Lower leg skin (tissue), 3 donors: ENCODE measurements around the gene MLC1.

Experiments
- POLR2A ChIP-seq, 2 donors: fragments of 450-650 bp; IDR thresholded peaks; one replicate each; pipeline ENCODE4 v1.6.1; 2016 to 2017; ENCODE audit warnings: antibody characterized with exemption in 2 of 2, mild to moderate bottlenecking in 1 of 2, moderate library complexity in 1 of 2
- TF ChIP-seq, protein P1 (sequence below), 3 donors: fragments of 450-650 bp; IDR thresholded peaks; one replicate each; pipeline ENCODE4 v1.5.1; 2016; ENCODE audit warnings: antibody characterized with exemption in 3 of 3, mild to moderate bottlenecking in 3 of 3, moderate library complexity in 2 of 3

DNA sequence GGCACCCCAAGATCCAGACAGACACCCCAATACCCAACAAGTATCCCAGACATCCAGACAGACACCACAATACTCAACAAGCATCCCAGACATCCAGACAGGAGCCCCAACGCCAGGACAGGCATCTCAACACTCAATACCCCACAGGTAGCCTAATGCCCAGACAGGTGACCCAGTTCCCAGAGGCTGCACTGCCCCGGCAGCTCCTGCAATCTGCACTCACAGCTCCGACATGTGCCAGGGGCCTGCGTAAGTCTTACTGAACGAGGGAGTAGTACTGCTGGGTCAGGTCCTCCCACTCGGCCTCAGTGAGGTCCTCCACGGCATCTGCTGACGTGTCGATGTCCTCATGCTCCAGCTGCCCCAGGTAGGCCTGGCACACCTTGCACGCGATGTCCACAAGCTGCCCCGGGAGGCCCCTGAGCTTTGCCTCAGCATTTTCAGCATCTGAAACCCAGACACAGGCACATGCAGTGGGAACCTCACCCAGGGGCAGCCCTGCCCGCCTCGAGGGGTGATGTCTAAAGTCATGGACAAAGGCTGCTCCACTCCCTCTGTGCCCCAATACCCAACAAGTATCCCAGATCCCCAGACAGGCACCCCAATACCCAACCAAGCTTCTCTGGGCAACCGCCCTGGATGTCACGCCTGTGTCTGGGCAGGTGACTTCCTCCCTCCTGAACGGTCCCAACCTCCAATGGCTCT, 43.7 kb downstream of the MLC1 start:
- no peak for TF ChIP-seq POLR2A (IDR thresholded peaks at IDR 0.05)
- TF ChIP-seq, protein P1, sequence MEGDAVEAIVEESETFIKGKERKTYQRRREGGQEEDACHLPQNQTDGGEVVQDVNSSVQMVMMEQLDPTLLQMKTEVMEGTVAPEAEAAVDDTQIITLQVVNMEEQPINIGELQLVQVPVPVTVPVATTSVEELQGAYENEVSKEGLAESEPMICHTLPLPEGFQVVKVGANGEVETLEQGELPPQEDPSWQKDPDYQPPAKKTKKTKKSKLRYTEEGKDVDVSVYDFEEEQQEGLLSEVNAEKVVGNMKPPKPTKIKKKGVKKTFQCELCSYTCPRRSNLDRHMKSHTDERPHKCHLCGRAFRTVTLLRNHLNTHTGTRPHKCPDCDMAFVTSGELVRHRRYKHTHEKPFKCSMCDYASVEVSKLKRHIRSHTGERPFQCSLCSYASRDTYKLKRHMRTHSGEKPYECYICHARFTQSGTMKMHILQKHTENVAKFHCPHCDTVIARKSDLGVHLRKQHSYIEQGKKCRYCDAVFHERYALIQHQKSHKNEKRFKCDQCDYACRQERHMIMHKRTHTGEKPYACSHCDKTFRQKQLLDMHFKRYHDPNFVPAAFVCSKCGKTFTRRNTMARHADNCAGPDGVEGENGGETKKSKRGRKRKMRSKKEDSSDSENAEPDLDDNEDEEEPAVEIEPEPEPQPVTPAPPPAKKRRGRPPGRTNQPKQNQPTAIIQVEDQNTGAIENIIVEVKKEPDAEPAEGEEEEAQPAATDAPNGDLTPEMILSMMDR (IDR thresholded peaks at IDR 0.05) = no peak
